Measurements from ENCODE around the gene ADGRV1. TPM values are rescaled to one million over a fixed set of nuclear protein-coding genes. Genes with fewer than 3 reads are reported as not detected.
A peak's percentile ranks its signal among the peaks of the same experiment; 100 is the strongest.

The ADGRV1 gene
- polyA plus RNA-seq (2014; cell fraction: cytosol; rRNA removed): 11.3 and 12.8 TPM in 2 replicates
- polyA plus RNA-seq (2014; cell fraction: nucleus; rRNA removed): 16.4 and 19.0 TPM in 2 replicates

- DNase-seq (ENCODE audit: low spot score): peak; percentile 98
Observed at GRCh38 chr5:90558344-90559192, at the start of gene ADGRV1. Gene ADGRV1, plus strand, starts transcription at chr5:90558797. Its CDS starts 99 bp downstream, at chr5:90558896.

GRCh38 chr5:90510438-90510837, 48.2 kb upstream of the ADGRV1 start:
- no peak for DNase-seq (ENCODE audit: low spot score)

- DNase-seq (ENCODE audit: low spot score): no peak
Observed at GRCh38 chr5:90514520-90514919, 44.1 kb upstream of the ADGRV1 start.

- no peak for DNase-seq (ENCODE audit: low spot score)
Observed at GRCh38 chr5:90518661-90519060, 39.9 kb upstream of the ADGRV1 start.

- no peak for DNase-seq (ENCODE audit: low spot score)
Observed at GRCh38 chr5:90519081-90519480, 39.5 kb upstream of the ADGRV1 start.

GRCh38 chr5:90528601-90529193, 29.9 kb upstream of the ADGRV1 start:
- peak; percentile 14 for DNase-seq (ENCODE audit: low spot score)

GRCh38 chr5:90529194-90529938, 29.2 kb upstream of the ADGRV1 start, which contains the start of gene LYSMD3:
Gene LYSMD3, minus strand, starts transcription at chr5:90529584. Its CDS starts 4,295 bp downstream, at chr5:90525289.
- DNase-seq (ENCODE audit: low spot score): peak; percentile 95

- DNase-seq (ENCODE audit: low spot score): peak; percentile 84
Observed at GRCh38 chr5:90529939-90530677, 28.5 kb upstream of the ADGRV1 start.

GRCh38 chr5:90530736-90531487, 27.7 kb upstream of the ADGRV1 start:
- no peak for DNase-seq (ENCODE audit: low spot score)

- no peak for DNase-seq (ENCODE audit: low spot score)
Observed at GRCh38 chr5:90533794-90534193, 24.8 kb upstream of the ADGRV1 start.

GRCh38 chr5:90534922-90535321, 23.7 kb upstream of the ADGRV1 start:
- DNase-seq (ENCODE audit: low spot score): no peak

GRCh38 chr5:90542827-90543519, 15.6 kb upstream of the ADGRV1 start:
- no peak for DNase-seq (ENCODE audit: low spot score)

- no peak for DNase-seq (ENCODE audit: low spot score)
Observed at GRCh38 chr5:90545511-90545910, 13.1 kb upstream of the ADGRV1 start.

- no peak for DNase-seq (ENCODE audit: low spot score)
Observed at GRCh38 chr5:90546216-90546837, 12.3 kb upstream of the ADGRV1 start.

GRCh38 chr5:90547072-90547536, 11.5 kb upstream of the ADGRV1 start:
- no peak for DNase-seq (ENCODE audit: low spot score)

- DNase-seq (ENCODE audit: low spot score): no peak
Observed at GRCh38 chr5:90548069-90548593, 10.5 kb upstream of the ADGRV1 start.

- no peak for DNase-seq (ENCODE audit: low spot score)
Observed at GRCh38 chr5:90549223-90549622, 9.4 kb upstream of the ADGRV1 start.

GRCh38 chr5:90549729-90550275, 8.8 kb upstream of the ADGRV1 start:
- DNase-seq (ENCODE audit: low spot score): no peak

GRCh38 chr5:90550963-90551362, 7.6 kb upstream of the ADGRV1 start:
- no peak for DNase-seq (ENCODE audit: low spot score)

Measured in SK-N-DZ (cell line).